HG02610 (cell line): ENCODE data around the gene KCNG2.
"Not testable (repeated sequence)": the region's sequence is repeated elsewhere in the genome, so short reads cannot be mapped to it uniquely, and the experiment has no call there.

Source experiments
- ATAC-seq: cut with Tn5 transposase; IDR thresholded peaks from one replicate; pipeline ENCODE4 v1.9.1; 2021; ENCODE audit warnings: mild to moderate bottlenecking, moderate library complexity; ENCODE audit not compliant: unreplicated experiment

Gene KCNG2

GRCh38 chr18:79849328-79850207, 51.8 kb downstream of the KCNG2 start:
- ATAC-seq, result no peak

GRCh38 chr18:79850731-79851130, 53.0 kb downstream of the KCNG2 start:
- ATAC-seq, result no peak

- no peak for ATAC-seq
Observed at GRCh38 chr18:79851489-79851888, 53.8 kb downstream of the KCNG2 start.

GRCh38 chr18:79851950-79852349, 54.2 kb downstream of the KCNG2 start:
- no peak for ATAC-seq

GRCh38 chr18:79852561-79853302, 55.0 kb downstream of the KCNG2 start:
- ATAC-seq, result no peak

- ATAC-seq, result no peak
Observed at GRCh38 chr18:79853303-79853992, 55.7 kb downstream of the KCNG2 start.

- no peak for ATAC-seq
Observed at GRCh38 chr18:79853993-79854364, 56.2 kb downstream of the KCNG2 start.

- ATAC-seq, result peak; percentile 65
Observed at GRCh38 chr18:79855147-79855933, 57.6 kb downstream of the KCNG2 start.

- no peak for ATAC-seq
Observed at GRCh38 chr18:79856119-79857007, 58.6 kb downstream of the KCNG2 start.

GRCh38 chr18:79857082-79857671, 59.4 kb downstream of the KCNG2 start:
- ATAC-seq, result no peak

- ATAC-seq, result no peak
Observed at GRCh38 chr18:79859314-79859713, 61.6 kb downstream of the KCNG2 start.

- no peak for ATAC-seq
Observed at GRCh38 chr18:79861687-79862086, 63.9 kb downstream of the KCNG2 start.

- ATAC-seq, result no peak
Observed at GRCh38 chr18:79862562-79862961, 64.8 kb downstream of the KCNG2 start.

- no peak for ATAC-seq
Observed at GRCh38 chr18:79863161-79864005, 65.6 kb downstream of the KCNG2 start.

- ATAC-seq, result no peak
Observed at GRCh38 chr18:79864006-79864725, 66.4 kb downstream of the KCNG2 start.

GRCh38 chr18:79864955-79865354, 67.2 kb downstream of the KCNG2 start:
- not testable (repeated sequence) for ATAC-seq

GRCh38 chr18:79865951-79866350, 68.2 kb downstream of the KCNG2 start:
- not testable (repeated sequence) for ATAC-seq
